ENCODE data around the gene UFSP1.

Gene UFSP1

GRCh38 chr7:100894860-100895700 is 5.6 kb upstream of the UFSP1 start:
- no peak for DNase-seq

- no peak for DNase-seq
Measured at GRCh38 chr7:100893910-100894721, 4.6 kb upstream of the UFSP1 start.

GRCh38 chr7:100893318-100893895 is 3.9 kb upstream of the UFSP1 start:
- DNase-seq, result no peak

GRCh38 chr7:100892364-100893317 is 3.1 kb upstream of the UFSP1 start:
- DNase-seq, result no peak

- DNase-seq, result no peak
Measured at GRCh38 chr7:100891568-100892247, 2.2 kb upstream of the UFSP1 start.

- no peak for DNase-seq
Measured at GRCh38 chr7:100890653-100891567, 1.4 kb upstream of the UFSP1 start.

GRCh38 chr7:100888291-100888987 is 1.1 kb downstream of the UFSP1 start:
- no peak for DNase-seq

GRCh38 chr7:100887516-100888290 is 1.8 kb downstream of the UFSP1 start:
- DNase-seq, result no peak

GRCh38 chr7:100886936-100887515 is 2.5 kb downstream of the UFSP1 start:
- DNase-seq, result no peak

- no peak for DNase-seq
Measured at GRCh38 chr7:100886142-100886935, 3.2 kb downstream of the UFSP1 start.

- DNase-seq, result no peak
Measured at GRCh38 chr7:100885440-100886141, 3.9 kb downstream of the UFSP1 start.

- no peak for DNase-seq
Measured at GRCh38 chr7:100884736-100885439, 4.6 kb downstream of the UFSP1 start.

GRCh38 chr7:100882785-100883526 is 6.6 kb downstream of the UFSP1 start:
- DNase-seq, result no peak

- DNase-seq, result no peak
Measured at GRCh38 chr7:100882201-100882600, 7.3 kb downstream of the UFSP1 start.

GRCh38 chr7:100881136-100881535 is 8.4 kb downstream of the UFSP1 start:
- DNase-seq, result no peak

GRCh38 chr7:100880645-100881044 is 8.9 kb downstream of the UFSP1 start:
- no peak for DNase-seq

Measured in NCI-H1436 treated with DMSO at 0.1 percent for 48 hours (cell line).